ENCODE results near the gene BAIAP3.

The BAIAP3 gene

DNA sequence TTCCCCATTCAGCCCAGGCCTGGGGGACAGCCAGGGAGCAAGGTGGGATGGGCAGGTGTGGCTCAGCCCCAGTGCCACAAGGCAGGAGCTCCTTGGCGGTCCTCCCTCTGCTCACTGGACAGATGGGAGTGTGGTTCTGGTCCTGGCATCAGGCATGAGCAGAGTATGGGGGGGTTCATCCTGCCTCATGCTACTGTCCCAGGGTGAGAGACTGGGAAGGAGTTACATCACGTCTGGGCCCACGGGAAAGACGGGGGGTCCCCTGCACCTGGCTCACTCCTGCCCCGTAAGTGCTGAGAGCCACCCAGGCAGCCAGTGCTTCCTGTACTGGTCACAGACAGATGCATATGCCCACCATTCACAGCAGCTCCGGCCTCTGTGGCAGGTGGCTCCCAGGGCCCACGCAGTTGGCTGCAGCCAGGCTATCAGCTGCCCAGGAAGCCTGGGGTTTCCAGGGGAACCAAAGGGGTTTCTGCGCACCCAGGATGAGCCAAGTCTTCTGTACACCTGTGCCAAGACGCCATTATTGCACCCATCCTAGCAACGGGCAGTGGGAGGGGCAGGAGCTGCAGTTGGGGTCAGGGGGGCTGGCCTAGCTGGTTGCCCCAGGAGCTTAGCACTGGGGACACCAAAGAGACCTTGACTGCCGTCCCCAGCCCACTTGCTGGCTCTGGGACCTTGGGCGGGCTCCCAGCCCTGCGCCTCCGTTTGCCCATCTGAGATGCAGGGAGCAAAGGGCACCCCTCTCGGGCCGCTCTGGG, 1.9 kb downstream of the BAIAP3 start:
- no peak for DNase-seq

DNA sequence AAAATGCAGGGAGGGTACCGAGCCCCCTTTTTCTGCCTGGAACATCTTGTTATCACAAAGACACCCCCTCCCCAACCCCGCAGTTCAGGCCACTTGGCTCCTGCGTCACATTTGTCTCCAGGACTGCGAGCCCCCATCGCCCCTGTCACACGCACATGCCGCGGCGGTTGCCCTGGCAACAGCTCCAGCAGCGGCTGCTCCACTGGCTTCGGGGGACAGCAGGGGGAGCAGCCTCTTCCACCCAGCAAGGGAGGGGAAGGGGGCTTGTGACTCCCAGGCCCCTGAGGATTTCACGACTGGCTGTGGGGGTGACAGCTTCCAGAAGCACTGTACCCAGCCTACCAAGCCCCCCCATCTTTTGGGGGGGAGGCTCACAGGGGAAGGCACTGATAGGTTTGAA, 2.6 kb downstream of the BAIAP3 start:
- no peak for DNase-seq

DNA sequence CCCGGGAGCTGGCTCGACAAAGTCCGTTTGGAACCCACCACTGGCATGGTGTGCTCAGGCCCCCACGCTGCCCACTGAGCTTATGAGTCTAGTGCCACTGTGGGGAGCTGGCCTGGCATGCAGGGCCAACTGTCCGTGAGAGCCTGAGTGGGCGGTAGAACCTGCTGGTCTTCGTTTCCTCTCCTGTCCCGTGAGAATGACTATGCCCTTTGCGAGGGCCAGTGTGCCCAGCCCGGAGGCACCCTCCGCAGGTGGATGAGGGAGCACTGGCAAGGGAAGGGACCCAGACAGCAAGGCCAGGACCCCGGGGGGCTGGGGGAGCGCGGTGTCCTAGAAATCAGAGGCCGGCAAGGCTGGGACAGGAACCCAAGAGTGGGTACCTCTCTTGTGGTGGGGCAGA, 3.2 kb downstream of the BAIAP3 start:
- DNase-seq = no peak

DNA sequence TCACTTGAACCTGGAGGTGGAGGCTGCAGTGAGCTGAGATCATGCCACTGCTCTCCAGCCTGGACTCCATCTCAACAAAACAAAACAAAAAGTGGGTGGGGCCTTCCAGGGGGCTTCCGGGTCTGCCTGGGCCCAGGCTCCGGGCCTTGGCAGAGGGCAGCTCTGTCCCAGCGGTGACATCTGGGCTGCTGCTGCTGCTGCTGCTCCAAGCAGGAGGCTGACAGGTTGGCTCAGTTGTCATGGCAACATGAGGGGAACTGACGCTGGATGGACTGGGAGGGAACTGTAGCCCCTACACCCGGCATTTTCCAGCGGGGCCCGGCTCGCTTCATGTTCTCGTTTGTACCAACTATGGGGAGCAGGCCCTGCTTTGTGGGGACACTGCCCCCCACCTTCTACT, 4.0 kb downstream of the BAIAP3 start:
- no peak for DNase-seq

DNA sequence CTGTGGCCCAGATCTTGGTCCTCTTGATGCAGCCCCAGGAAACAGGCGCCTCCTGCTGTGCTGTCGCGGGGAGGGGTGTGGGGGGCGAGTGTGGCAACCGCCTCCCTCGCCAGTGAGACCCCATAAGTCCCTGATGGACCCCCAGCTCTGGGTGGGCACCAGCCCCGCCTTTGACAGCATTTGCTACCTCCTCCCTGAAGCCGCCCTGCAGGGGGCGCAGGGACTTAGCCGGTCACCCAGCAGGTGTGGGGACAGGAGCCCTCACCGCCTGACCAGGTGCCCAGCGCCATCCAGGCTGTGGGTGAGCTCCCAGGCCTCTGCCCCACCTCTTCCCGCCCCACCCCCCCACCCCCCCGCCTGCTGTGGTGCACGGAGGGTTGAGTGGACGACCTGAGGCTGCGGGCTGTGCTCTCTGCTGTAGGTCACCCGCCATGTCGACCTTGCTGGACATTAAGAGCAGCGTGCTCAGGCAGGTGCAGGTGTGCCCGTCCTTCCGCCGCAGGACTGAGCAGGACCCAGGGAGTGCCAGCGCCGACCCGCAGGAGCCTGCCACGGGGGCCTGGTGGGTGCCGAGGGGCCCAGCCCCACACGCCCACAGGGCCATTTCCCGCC, 4.8 kb downstream of the BAIAP3 start:
- DNase-seq = peak; percentile 45

DNA sequence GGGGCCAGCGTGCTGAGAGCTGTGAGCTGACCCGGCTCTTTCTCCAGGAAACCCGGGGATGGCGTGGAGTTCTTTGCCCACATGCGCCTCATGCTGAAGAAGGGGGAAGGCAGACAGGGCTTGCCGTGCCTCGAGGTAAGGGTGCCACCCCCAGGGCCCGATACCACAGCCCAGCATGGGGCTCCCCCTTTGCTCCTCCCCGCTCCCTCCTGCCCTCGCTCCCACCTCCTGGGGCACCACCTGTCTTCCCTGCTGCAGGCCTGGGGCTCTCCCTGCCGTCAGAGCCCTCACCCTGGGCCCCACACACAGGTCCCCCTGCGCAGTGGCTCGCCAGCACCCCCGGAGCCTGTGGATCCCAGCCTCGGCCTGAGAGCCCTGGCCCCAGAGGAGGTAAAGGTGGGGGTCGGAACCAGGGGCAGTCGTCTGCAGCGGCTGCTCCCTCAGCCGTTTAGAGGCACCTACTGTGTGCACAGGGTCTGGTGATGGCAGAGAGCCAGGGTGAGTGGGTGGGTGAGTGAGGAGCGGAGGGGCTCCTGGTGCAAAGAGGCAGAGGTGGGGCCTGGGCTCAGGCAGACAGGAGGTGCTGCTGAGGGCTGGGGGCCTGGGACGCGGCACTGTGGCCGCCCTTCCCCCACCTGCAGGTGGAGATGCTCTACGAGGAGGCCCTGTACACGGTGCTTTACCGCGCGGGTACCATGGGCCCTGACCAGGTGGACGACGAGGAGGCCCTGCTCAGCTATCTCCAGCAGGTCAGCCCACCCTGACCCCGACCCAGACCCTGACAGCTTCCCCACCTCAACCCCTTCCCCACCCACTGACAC, 5.6 kb downstream of the BAIAP3 start:
- DNase-seq = no peak

DNA sequence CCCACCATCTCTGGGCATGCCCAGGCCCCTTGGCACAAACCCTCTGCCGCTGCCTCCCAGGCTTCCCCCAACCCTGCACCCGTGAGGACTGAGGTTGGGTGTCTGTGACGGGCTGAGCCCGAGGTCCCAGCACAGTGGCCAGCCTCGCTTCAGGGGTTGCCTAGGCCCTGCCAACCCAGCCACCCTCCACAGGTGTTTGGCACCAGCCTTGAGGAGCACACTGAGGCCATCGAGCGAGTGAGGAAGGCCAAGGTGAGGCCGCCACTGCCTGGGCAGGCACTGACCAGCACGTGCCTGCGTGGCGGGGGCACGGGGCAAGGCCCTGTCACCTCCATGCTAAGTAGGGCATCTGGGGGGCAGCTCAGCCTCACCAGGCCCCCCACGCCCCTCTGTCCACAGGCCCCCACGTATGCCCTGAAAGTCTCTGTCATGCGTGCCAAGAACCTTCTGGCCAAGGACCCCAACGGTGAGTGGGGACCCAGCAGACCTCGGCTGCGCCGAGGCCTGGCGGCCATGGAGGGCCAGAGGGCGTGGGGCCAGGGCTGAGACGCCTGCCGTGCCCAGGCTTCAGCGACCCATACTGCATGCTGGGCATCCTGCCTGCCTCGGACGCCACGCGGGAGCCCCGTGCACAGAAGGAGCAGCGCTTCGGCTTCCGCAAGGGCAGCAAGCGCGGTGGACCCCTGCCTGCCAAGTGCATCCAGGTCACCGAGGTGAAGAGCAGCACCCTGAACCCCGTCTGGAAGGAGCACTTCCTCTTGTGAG, 7.5 kb downstream of the BAIAP3 start:
- no peak for DNase-seq

DNA sequence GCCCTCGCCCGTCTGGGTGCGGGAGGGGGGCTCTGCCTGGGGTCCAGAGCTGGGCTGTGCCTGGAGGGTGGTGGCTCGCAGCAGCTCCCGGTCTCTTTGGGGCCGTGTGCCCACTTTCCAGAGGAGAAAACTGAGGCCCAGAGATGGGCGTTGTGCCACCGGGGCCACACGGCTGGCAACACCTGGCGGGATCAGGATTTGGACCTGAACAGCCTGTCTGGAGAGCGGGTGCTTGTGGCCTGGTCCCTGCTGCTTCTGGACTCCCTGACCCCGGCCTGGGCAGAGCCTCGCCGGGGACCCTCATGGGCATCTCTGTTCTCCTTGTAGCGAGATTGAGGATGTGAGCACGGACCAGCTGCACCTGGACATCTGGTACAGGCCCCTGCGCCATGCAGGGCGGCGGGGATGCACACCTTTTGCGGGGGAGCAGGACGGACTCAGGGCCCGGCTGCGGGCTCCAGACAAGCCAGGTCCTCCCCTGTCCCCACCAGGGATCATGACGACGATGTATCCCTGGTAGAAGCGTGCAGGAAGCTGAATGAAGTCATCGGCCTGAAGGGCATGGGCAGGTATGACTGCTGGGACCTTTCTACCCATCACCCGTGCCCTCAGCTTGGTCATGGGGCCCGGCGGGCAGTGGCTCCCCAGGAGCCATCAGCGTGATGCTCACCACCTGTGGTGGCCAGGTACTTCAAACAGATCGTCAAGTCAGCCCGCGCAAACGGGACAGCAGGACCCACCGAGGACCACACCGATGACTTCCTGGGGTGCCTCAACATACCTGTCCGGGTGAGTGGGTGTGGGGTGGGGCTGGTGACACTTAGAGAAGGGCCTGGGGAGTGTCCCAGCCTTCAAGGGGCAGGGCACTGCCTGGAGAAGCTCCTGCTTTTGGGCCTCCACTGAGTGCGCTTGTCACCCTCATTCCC, 8.3 kb downstream of the BAIAP3 start:
- DNase-seq = no peak

DNA sequence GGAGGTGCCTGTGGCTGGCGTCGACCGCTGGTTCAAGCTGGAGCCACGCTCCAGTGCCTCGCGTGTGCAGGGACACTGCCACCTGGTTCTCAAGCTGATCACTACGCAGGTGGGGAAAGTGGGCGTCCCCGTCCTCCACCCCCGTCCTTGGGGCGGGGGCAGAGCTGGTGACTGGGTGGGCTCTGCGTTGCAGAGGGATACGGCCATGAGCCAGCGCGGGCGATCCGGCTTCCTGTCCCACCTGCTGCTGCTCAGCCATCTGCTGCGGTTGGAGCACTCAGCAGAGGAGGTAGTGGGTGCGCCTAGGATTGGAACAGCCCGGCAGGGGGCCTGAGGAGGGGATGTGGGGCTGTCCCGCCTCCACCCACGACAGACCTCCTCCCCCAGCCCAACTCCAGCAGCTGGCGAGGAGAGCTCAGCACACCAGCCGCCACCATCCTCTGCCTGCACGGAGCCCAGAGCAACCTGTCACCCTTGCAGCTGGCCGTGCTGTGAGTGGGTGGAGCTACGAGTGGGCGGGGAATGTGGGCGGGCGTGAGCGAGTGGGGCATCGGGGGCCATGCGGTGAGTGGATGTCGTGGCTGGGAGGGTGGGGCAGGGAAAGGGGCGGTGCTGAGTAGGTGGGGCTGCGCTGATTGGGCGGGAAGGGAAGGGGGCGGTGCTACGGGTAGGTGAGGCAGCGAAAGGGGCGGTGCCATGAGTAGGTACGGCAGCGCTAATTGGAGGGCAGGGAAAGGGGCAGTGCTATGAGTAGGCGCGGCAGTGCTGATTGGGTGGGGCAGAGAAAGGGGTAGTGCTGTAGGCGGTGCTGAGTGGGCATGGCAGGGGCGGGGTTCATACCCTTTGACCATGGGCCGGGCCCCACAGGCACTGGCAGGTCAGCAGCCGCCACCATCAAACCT, 9.3 kb downstream of the BAIAP3 start:
- DNase-seq = peak; percentile 98

DNA sequence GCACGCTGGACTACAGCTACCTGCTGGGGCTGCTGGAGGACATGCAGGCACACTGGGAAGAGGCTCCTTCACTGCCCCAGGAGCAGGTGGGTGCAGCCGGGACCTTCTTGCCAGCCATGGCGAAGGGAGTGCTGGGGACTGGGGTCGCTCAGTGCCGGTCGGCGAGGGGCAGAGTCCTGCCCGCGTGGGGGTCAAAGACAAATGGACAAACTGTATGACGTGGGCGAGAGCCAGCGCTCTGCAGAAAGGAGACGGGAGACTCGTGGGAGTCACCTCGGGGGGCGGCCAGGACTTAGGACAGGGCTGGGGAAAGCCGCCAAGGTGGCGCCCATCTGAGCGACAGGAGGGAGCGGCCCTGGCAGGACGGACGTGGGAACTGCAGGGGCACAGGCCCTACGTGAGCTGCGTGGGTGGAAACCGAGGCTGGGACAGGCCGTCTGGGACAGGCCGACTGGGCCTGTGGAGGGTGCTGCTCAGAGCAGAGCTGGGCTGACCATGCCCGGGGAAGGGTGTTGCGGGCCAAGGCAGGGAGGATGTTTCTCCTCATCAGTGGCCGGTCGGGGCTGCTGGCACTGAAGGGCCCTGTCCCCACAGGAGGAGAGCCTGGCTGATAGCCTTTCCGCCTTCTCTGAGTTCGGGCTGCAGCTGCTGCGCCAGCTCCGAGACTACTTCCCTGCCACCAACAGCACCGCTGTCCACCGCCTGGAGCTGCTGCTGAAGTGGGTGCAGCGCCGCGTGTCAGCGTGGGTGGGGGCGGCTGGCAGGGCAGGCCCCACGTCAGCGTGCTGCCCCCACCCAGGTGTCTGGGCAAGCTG, 10.2 kb downstream of the BAIAP3 start:
- DNase-seq = no peak

DNA sequence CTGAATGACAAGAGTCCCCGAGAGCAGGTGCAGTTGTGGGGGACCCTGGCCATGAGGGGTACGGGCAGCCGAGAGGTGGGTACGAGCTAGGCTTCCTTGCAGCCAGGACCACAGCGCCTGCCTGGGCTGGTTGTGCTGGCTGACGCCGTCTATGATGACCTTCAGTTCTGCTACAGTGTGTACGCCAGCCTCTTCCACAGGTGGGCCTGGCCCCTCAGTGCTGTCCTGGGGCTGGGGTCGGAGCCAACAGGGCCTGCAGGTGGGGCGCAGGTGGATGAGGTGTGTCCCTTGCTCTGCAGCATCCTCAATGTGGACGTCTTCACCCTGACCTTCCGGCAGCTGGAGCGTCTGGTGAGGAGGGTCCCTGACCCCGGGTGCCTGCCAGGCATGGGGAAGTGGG, 11.1 kb downstream of the BAIAP3 start:
- no peak for DNase-seq

DNA sequence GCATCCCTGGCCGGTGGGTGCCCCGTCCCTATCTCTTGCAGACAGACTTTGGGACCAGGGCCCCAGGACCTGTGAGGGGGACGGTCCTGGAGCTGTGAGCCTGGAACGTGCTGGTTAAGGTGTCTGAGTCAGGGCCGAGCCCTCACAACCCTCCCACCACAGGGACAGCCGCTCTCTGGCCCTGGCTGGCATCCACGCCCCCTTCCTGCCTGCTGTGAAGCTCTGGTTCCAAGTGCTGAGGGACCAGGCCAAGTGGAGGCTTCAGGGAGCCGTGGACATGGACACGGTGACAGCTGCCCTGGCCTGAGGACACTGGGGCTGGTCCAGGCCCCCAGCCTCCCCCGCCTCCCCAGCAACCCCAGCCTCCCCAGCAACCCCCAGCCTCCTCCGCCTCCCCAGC, 11.6 kb downstream of the BAIAP3 start:
- DNase-seq = no peak

DNA sequence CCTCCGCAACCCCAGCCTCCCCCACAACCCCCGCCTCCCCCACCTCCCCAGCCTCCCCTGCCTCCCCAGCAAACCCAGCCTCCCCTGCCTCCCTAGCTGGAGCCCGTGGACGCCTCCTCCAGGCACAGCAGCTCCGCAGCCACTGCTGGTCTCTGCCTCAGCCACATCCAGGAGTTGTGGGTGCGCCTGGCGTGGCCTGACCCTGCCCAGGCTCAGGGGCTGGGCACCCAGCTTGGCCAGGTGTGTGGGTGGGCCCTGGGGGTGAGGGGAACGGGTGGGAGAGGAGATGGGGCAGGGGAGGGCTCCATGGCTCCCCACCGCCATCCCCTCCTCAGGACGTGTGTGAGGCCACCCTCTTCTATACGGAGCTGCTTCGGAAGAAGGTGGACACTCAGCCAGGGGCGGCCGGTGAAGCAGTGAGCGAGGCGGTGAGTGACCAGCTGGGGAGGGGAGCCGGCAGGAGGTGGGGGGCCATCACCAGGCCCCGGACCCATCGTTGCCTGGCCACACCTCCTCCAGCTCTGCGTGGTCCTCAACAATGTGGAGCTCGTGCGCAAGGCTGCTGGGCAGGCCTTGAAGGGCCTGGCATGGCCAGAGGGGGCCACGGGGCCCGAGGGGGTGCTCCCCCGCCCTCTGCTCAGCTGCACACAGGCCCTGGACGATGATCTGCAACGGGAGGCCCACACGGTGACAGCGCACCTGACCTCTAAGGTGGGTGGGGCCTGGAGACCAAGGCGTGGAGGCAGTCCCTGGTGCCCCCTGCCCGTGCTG, 12.4 kb downstream of the BAIAP3 start:
- DNase-seq = no peak

DNA sequence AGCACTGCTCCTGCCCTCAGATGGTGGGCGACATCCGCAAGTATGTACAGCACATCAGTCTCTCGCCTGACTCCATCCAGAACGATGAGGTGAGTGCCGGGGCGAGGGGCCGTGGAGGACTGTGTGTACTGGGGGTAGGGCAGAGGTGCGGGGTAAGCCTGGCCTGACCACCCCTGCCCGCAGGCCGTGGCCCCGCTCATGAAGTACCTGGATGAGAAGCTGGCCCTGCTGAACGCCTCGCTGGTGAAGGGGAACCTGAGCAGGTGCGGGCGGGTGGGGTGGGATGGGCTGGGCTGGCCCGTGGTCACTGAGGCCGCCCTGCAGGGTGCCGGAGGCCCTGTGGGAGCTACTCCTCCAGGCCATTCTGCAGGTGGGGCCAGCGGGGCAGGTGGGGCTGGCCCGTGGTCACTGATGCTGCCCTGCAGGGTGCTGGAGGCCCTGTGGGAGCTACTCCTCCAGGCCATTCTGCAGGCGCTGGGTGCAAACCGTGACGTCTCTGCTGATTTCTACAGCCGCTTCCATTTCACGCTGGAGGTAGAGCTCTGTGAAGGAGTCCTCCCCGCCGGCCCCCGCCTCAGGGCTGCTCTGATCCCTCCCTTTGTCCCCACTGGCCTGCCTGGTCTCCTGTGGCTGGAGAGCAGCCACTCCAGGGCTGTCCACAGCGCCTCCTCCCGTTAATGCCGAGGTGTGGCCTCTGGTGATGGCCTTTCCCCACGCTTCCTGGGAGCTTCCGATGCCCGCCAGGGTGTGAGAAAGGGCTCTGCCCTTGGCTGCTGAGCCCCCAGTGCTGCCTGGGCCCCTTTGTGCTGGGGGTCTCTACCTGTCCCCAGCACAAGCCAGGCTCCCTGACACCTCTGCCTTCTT, 13.2 kb downstream of the BAIAP3 start:
- no peak for DNase-seq

DNA sequence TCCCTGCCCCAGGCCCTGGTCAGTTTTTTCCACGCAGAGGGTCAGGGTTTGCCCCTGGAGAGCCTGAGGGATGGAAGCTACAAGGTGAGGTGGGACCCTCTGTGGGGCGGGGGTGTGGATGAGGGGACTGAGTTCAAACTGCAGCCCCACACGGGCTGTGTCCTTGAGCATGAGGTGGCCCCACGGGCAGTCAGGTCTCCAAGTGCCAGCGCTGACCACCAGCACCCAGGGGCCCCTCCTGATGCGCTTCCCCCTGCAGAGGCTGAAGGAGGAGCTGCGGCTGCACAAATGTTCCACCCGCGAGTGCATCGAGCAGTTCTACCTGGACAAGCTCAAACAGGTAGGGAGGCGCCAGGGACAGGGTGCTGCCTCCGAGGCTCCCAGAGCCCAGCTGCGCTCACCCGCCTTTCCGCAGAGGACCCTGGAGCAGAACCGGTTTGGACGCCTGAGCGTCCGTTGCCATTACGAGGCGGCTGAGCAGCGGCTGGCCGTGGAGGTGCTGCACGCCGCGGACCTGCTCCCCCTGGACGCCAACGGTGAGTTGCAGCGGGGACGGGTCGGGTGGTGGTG, 13.9 kb downstream of the BAIAP3 start:
- no peak for DNase-seq

DNA sequence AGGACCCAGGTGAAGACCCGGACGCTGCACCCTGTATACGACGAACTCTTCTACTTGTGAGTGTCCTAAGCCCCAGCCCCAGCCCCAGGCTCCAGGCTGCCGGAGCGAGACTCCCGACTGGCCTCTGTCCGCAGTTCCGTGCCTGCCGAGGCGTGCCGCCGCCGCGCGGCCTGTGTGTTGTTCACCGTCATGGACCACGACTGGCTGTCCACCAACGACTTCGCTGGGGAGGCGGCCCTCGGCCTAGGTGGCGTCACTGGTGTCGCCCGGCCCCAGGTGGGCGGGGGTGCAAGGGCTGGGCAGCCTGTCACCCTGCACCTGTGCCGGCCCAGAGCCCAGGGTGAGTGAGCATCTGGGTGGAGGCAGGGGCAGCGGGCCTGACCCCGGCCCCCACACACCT, 14.5 kb downstream of the BAIAP3 start:
- DNase-seq = no peak

DNA sequence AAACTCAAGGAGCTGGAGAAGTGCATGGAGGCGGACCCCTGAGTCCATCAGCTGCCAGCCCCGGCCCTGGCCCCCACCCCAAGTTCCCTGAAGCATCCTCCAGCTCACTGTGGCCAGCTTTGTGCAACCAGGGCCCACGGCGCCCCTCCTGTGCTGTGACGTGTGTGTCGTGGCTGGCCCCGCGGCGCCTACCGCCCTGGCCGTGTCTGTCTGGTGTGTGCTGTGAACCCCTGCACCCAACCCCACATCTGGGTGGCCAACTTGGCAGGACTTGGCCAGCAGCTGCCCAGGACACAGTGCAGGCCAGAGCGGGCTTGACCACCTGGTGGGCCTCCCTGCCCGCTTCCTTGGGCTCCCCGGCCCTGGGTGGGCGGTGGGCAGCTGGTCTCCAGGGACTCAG, 15.0 kb downstream of the BAIAP3 start:
- no peak for DNase-seq

DNA sequence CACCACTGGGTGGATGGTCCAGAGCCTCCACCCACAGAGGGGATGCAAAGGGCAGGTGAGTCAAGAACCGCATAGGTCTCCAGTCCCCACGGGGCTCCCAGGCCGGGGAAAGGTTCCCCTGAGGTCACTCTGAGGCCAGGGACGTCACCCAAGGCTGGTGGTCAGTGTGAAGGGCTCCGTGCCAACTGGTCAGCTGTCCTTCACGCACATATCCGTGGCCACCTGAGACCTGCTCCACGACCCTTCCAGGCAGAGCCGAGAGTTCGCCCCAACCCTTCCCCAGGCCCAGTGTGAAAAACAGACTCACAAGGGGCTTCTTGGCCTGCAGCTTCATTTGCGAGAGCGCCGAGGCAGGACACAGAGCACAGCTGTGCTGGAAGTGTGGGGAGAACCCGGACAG, 15.5 kb downstream of the BAIAP3 start:
- DNase-seq = no peak

Measured in activated T-cell treated with anti-CD3 and anti-CD28 coated beads, Interleukin-2, amount 50 U/mL, for 1 hour (primary cell).